Epithelial cell of esophagus (primary cell): ENCODE measurements around the gene AMBRA1.

ENCODE experiments used
- DNase-seq: peaks from one replicate; pipeline ENCODE4 v3.0.0; 2010; ENCODE audit warnings: low read depth
- H3K4me3 ChIP-seq: 2 replicates; pipeline ENCODE4 v1.5.1; 2011; ENCODE audit warnings: mild to moderate bottlenecking, low read length, control low read depth
- TF ChIP-seq, protein P1 (sequence below): IDR thresholded peaks from 2 replicates; pipeline ENCODE4 v1.5.1; 2011; ENCODE audit warnings: low read depth, mild to moderate bottlenecking, low read length, control low read depth, inconsistent platforms; ENCODE audit not compliant: insufficient read depth; ENCODE audit errors: missing control alignments

Gene AMBRA1

DNA sequence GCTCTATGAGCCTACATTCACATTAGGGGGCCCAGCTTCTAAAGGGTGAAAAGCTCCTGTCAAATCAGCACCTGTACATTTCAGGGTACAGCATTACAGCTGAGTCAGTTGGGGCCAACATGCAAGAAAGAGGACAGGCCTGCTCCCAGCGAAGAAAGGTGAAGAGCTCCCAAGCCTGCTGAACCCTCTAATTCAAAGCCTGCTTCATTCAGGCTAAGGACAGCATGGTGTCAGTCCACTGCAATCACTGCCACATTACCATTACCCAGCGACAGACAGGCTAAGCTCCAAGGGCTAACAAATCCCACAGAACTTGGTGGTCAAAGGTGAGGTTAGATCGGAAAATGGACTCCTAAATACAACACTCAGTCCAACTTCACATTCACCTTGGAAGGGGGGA is 136.8 kb downstream of the AMBRA1 start:
- no peak for DNase-seq
- H3K4me3 ChIP-seq: no peak overlapping the region
- TF ChIP-seq, protein P1, sequence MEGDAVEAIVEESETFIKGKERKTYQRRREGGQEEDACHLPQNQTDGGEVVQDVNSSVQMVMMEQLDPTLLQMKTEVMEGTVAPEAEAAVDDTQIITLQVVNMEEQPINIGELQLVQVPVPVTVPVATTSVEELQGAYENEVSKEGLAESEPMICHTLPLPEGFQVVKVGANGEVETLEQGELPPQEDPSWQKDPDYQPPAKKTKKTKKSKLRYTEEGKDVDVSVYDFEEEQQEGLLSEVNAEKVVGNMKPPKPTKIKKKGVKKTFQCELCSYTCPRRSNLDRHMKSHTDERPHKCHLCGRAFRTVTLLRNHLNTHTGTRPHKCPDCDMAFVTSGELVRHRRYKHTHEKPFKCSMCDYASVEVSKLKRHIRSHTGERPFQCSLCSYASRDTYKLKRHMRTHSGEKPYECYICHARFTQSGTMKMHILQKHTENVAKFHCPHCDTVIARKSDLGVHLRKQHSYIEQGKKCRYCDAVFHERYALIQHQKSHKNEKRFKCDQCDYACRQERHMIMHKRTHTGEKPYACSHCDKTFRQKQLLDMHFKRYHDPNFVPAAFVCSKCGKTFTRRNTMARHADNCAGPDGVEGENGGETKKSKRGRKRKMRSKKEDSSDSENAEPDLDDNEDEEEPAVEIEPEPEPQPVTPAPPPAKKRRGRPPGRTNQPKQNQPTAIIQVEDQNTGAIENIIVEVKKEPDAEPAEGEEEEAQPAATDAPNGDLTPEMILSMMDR: no peak

DNA sequence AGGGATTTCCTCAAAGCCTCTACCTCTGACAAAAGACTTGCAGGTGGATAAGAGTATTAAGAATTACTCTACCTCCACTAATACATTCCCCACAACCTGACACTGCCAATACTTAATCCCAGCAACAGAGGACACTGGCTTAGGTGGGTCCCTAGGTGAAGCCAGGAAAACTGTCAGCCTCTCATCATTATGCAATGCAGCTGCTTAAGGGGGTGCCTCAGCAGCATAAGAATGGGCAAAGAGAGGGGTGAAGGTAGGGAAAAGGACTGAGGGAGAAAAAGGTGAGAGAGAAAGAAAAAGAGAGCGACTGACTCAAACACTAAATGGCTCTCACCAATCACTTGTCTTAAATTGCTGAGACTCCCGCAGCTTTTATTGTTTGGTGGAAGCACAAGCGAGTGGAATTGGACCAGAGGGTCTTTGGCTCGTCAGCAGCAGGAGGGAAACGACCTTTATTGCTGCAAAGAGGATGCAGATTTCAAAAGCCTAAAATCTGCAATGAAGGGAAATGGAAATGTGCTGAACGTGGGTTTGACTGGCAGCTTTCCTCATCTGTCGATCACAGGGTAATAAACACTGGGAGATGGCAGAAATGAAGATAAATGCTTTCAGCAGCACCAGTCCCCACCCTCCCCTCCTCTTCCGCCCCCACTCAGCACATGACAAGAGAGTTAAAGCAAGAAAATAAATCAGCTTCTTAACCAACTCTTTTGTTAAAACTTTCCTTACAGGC is 137.4 kb downstream of the AMBRA1 start:
- DNase-seq: no peak
- H3K4me3 ChIP-seq: no peak overlapping the region
- TF ChIP-seq, protein P1: no peak

DNA sequence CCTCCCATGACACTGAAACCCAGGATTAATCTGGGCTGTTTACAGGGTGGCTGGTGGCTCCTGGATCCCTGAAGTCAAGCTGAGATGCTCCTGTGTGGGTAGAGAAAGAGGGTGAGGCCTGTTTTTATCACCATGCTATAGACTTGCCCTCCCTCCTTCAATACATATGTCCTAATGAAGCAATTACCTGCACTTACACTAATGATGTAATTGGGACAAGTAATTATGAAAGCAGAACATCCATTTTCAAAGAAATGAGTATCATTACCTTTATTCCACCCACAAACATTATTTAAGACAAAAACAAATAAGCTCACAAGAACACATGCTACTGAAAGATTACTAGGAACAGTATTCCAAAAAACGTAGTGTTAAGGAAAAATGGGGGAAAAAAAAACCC is 138.0 kb downstream of the AMBRA1 start:
- no peak overlapping the region for H3K4me3 ChIP-seq
- DNase-seq: no peak
- TF ChIP-seq, protein P1: no peak

DNA sequence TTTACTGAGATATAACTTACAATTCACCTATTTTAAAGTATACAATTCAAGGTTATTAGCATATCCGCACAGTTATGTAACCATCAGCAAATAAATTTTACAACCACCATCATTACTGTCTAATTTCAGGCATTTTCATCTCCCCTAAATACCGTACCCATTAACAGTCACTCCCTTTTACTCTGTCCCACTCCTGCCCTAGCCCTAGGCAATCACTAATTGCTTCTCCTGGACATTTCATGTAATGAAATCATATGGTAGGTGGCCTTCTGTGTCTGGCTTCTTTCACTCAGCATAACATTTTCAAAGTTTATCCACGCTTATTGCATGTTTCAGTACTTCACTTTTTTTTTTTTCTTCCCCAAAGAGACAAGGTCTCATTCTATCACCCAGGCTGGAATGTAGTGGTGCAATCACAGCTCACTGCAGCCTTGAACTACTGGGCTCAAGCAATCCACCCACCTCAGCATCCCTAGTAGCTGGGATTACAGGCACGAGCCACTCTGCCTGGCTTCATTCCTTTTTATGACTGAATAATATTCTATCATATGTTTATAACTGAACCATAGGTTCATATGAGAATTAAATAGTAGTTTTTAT is 140.8 kb downstream of the AMBRA1 start:
- no peak for DNase-seq
- TF ChIP-seq, protein P1: no peak
- H3K4me3 ChIP-seq: no peak overlapping the region

DNA sequence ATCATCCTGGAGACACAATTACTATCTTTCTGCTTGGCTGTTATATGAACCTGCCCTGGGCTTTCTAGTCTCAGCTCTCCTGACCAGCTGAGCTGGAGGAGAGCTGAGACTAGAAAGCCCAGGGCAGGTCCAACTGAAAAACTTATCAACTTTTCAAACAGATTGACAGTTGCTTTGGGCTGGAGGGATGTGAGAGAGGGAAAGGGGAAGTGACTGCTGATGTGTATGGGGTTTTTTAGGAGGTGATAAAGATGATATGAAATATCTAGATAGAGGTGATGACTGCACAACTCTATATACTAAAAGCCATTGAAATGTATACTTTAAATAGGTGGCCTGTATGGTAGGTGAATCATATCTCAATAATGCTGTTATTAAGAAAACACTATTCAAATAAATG is 142.1 kb downstream of the AMBRA1 start:
- TF ChIP-seq, protein P1: no peak
- H3K4me3 ChIP-seq: no peak overlapping the region
- no peak for DNase-seq

DNA sequence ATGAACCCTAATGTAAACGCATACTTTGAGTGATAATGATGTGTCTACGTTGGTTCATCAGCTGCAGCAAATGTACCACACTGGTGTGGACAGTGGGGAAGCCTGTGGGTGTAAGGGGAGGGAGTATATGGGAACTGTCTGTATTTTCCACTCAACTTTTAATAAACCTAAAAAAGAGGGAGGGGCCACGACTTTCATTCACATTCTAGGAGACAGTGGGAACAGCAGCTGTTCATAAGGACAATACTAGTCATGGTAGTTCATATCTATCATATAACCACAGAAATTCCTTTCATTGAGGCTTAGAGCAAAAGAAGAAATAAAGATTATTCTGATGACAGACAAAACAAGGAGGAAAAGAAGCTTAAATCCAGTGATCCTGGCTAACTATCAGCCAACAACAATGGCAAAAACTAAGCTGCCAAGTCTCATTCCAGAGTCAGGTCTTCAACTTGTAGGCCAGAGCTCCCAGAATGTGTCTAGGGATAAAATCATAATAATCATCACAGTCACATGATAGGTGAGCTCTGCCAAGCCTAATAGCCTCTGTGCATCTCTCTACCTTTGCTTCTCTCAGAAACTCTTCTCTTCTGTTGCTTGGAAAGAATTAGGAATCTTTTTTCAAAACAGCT is 142.9 kb downstream of the AMBRA1 start:
- TF ChIP-seq, protein P1: no peak
- no peak for DNase-seq
- H3K4me3 ChIP-seq: no peak overlapping the region
